GM18868 (cell line): Measurements from ENCODE around the gene NDUFS7.
"Not testable (repeated sequence)": the region's sequence is repeated elsewhere in the genome, so short reads cannot be mapped to it uniquely, and the experiment has no call there.

Source experiments
- ATAC-seq: cut with Tn5 transposase; IDR thresholded peaks from one replicate; pipeline ENCODE4 v1.9.1; 2021; ENCODE audit warnings: mild to moderate bottlenecking, moderate library complexity; ENCODE audit not compliant: unreplicated experiment

NDUFS7 gene

GRCh38 chr19:1416014-1416841, 32.5 kb downstream of the NDUFS7 start:
- ATAC-seq, result no peak

- no peak for ATAC-seq
Measured at GRCh38 chr19:1417145-1417544, 33.4 kb downstream of the NDUFS7 start.

- ATAC-seq, result no peak
Measured at GRCh38 chr19:1417681-1418495, 34.2 kb downstream of the NDUFS7 start.

- no peak for ATAC-seq
Measured at GRCh38 chr19:1418496-1418775, 34.7 kb downstream of the NDUFS7 start.

GRCh38 chr19:1418951-1419738, 35.4 kb downstream of the NDUFS7 start:
- no peak for ATAC-seq

- not testable (repeated sequence) for ATAC-seq
Measured at GRCh38 chr19:1420085-1420484, 36.4 kb downstream of the NDUFS7 start.

GRCh38 chr19:1420590-1420989, 36.9 kb downstream of the NDUFS7 start:
- ATAC-seq, result no peak

- ATAC-seq, result no peak
Measured at GRCh38 chr19:1421218-1421957, 37.7 kb downstream of the NDUFS7 start.

GRCh38 chr19:1421958-1422305, 38.2 kb downstream of the NDUFS7 start:
- no peak for ATAC-seq

GRCh38 chr19:1422360-1422759, 38.7 kb downstream of the NDUFS7 start:
- ATAC-seq, result no peak

- no peak for ATAC-seq
Measured at GRCh38 chr19:1422943-1423342, 39.2 kb downstream of the NDUFS7 start.

GRCh38 chr19:1423436-1424191, 39.9 kb downstream of the NDUFS7 start:
- no peak for ATAC-seq

GRCh38 chr19:1424192-1424955, 40.7 kb downstream of the NDUFS7 start:
- no peak for ATAC-seq

GRCh38 chr19:1425102-1425837, 41.6 kb downstream of the NDUFS7 start:
- ATAC-seq, result no peak

- ATAC-seq, result no peak
Measured at GRCh38 chr19:1425902-1426301, 42.2 kb downstream of the NDUFS7 start.

- ATAC-seq, result no peak
Measured at GRCh38 chr19:1426736-1427135, 43.0 kb downstream of the NDUFS7 start.

- ATAC-seq, result no peak
Measured at GRCh38 chr19:1427221-1427920, 43.7 kb downstream of the NDUFS7 start.

GRCh38 chr19:1428738-1429391, 45.2 kb downstream of the NDUFS7 start:
- no peak for ATAC-seq
